Heart right ventricle (tissue), 16 donors: ENCODE measurements around the gene SKAP1. TPM values are rescaled to one million over a fixed set of nuclear protein-coding genes. Genes with fewer than 3 reads are reported as not detected.

ENCODE experiments used
- ATAC-seq, 8 donors: fragments of 200-7000 bp; cut with Tn5 transposase; one replicate each; pipeline ENCODE4 v1.9.1; 2020; ENCODE audit warnings: mild to moderate bottlenecking in 8 of 8, moderate library complexity in 8 of 8, moderate number of reproducible peaks in 1 of 8
- DNase-seq, 2 donors: peaks; one replicate each; pipeline ENCODE4 v3.0.0-alpha.2; 2020
- H3K27ac ChIP-seq, 10 donors: fragments of 200-600 bp; sonication (generic) in 2 of 10; one replicate each; pipeline versions ENCODE4 v1.5.0 to v1.8.0; 2020 to 2022; ENCODE audit warnings: mild to moderate bottlenecking in 3 of 10
- H3K27me3 ChIP-seq, 7 donors: fragments of 200-600 bp; one replicate each; pipeline ENCODE4 v1.8.0; 2021 to 2022; ENCODE audit warnings: mild to moderate bottlenecking in 2 of 7
- H3K36me3 ChIP-seq, 9 donors: fragments of 200-600 bp; sonication (generic) in 1 of 9; one replicate each; pipeline versions ENCODE4 v1.5.0 to v1.8.0; 2020 to 2022; ENCODE audit warnings: mild to moderate bottlenecking in 2 of 9
- H3K4me1 ChIP-seq, 9 donors: fragments of 200-600 bp; sonication (generic) in 1 of 9; one replicate each; pipeline versions ENCODE4 v1.5.0 to v1.8.0; 2020 to 2022; ENCODE audit warnings: mild to moderate bottlenecking in 4 of 9
- H3K4me3 ChIP-seq, 10 donors: fragments of 200-600 bp; sonication (generic) in 2 of 10; one replicate each; pipeline versions ENCODE4 v1.5.0 to v1.8.0; 2020 to 2022; ENCODE audit warnings: mild to moderate bottlenecking in 7 of 10, moderate library complexity in 2 of 10
- H3K9me3 ChIP-seq, 11 donors: fragments of 200-600 bp in 10 of 11; sonication (generic) in 2 of 11; one replicate each; pipeline versions ENCODE4 v1.5.0 to v1.8.0; 2013 to 2022; ENCODE audit warnings: mild to moderate bottlenecking in 2 of 11, control low read depth in 1 of 11, moderate library complexity in 1 of 11
- WGBS, 2 donors: extraction: QIAGEN DNeasy Blood & Tissue Kit; methylation state at CpG; one replicate each; pipeline ENCODE4 v1.1.7; 2013; ENCODE audit warnings: inconsistent platforms in 1 of 2; 5-methylcytosine and 5-hydroxymethylcytosine counted together
- intact Hi-C, 10 donors: fragments of 100-400 bp; cut with DNase I; formaldehyde crosslinking; loops; one replicate each; pipeline versions ENCODE4 v1.11.1 to v1.14.2; 2022
- polyA plus RNA-seq, 2 donors: library from polyadenylated mRNA; stranded (reverse); fragments of 200-250 nt; gene quantifications; one replicate each; pipeline ENCODE4 v1.2.3, GENCODE V29; 2013
- total RNA-seq, 10 donors: library from RNA; stranded (reverse); fragmentation: NEBNext Ultra II Directional in 3 of 10; extraction: Animal tissue kit (Norgen Biotek cat#: 25700) in 3 of 10; gene quantifications; one replicate each; pipeline versions ENCODE4 v1.2.1 to v1.2.4, GENCODE V29; 2021 to 2023
- TF ChIP-seq, protein P1 (sequence below), 9 donors: fragments of 200-600 bp; sonication (generic) in 2 of 9; IDR thresholded peaks; one replicate each; pipeline versions ENCODE4 v1.5.0 to v1.8.0; 2021 to 2022; ENCODE audit warnings: antibody characterized with exemption in 9 of 9, mild to moderate bottlenecking in 5 of 9, moderate library complexity in 1 of 9
- donor health status: Arrhythmogenic right ventricular cardiomyopathy.
- donor health status: ischemic (EF 13 %, LVEDD 7.1; RV severe dilation, severe dysfunction).
- donor health status: healthy with polysubstance abuse.
- donor health status: DM: no; HTN: yes; CAD: no.
- donor health status: DM: no; HTN: no; CAD: no.
- donor health status: ischemic (EF 25% LVEDD 6.9; RV normal size, moderate dysfunction).
- donor health status: ischemic (EF 25% LVEDD 5.7; RV mildly dilated, moderate dysfunction).
- donor health status: healthy.
- donor health status: DM: yes; HTN: yes; CAD: no.
- donor health status: Ischemic cardiomyopathy.
- donor health status: ischemic (EF 35%, LVEDD 5.7; RV mildly dilated, moderate dysfunction).
- donor health status: nonischemic (EF 11% LVEDD 7.7; RV severe dilation, severe dysfunction).
- donor health status: DM: yes; HTN: yes; CAD: no.
- donor health status: PGD.
- donor health status: ischemic (EF 29% LVEDD 5.4; RV normal size, mild dysfunction).
- donor health status: nonischemic (EF 23%, LVEDD 6.1; RV moderate dilation, normal function).

The SKAP1 gene
- total and polyA plus RNA-seq, 12 donors = 0.33 to 1.7 (median 0.75) TPM; not detected in 5

DNA sequence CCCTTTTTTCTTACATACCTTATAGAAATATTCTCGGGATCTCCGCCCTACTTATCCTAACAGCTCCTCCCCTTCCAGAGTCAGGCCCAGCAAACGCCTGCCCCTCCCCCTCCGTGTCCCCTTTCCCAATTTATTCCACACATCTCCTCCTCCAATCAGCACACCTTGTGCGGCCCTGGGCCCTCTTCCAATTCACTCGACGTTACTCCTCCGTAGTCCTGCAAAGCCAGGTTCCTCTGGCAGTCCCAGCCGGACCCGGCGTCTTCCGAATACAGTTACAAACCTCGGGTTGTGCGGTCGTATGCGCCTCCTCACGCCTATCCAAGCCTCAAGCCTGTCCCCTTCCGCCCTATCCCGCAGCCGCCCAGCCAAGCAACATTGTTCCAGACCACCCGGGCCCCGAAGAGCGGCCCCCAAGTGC lies 329.4 kb downstream of the SKAP1 start:
- intact Hi-C loops = loop anchor here in 1 of 10 donors (10.0 kb wide), 1 partner anchor 266 kb away; the partner anchor contains the start of genes LRRC46 and MRPL10
- WGBS, 2 donors = 1% methylated on average over 23 of the region's 23 CpGs
- no peaks in the 10 kb centered on the region for H3K27me3 ChIP-seq
- TF ChIP-seq, protein P1, sequence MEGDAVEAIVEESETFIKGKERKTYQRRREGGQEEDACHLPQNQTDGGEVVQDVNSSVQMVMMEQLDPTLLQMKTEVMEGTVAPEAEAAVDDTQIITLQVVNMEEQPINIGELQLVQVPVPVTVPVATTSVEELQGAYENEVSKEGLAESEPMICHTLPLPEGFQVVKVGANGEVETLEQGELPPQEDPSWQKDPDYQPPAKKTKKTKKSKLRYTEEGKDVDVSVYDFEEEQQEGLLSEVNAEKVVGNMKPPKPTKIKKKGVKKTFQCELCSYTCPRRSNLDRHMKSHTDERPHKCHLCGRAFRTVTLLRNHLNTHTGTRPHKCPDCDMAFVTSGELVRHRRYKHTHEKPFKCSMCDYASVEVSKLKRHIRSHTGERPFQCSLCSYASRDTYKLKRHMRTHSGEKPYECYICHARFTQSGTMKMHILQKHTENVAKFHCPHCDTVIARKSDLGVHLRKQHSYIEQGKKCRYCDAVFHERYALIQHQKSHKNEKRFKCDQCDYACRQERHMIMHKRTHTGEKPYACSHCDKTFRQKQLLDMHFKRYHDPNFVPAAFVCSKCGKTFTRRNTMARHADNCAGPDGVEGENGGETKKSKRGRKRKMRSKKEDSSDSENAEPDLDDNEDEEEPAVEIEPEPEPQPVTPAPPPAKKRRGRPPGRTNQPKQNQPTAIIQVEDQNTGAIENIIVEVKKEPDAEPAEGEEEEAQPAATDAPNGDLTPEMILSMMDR (IDR thresholded peaks at IDR 0.05) = no peak
- H3K4me1 ChIP-seq = peaks cover 0 to 32% (median 12%) of the 10 kb centered on the region in 9 donors
- peaks cover 0 to 5% (median 0%) of the 10 kb centered on the region in 11 donors for H3K9me3 ChIP-seq
- H3K36me3 ChIP-seq = peaks cover 0 to 5% (median 0%) of the 10 kb centered on the region in 9 donors
- H3K4me3 ChIP-seq = peak overlapping the region; percentile 52 to 98 (median 92)
- DNase-seq (peak; percentile 30 to 42), ATAC-seq (peak; percentile 5 to 52 (median 31))
- H3K27ac ChIP-seq = peak overlapping the region; percentile 21 to 91 (median 88)

DNA sequence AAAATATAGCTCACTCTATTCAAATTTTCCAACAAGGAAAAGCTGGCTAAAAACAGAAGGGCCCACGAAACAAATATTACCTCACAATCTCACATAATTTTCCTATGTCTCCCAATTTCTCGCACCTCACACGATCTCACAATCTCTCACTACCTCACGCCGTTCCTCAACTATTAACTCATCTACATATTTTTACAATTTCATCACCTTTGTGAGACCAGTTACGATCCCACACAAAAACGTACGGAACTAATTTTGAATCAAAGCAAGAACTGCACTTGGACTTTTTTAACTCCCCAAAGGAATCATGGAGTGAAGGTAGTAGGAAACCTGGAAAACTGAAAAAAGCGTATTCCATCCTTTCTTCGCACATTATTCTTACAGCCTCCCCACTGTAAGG lies 329.9 kb downstream of the SKAP1 start:
- Histone ChIP-seq H3K27me3 (no peaks in the 10 kb centered on the region), H3K9me3 (peaks cover 0 to 5% (median 0%) of the 10 kb centered on the region in 11 donors), H3K4me1 (peaks cover 0 to 33% (median 12%) of the 10 kb centered on the region in 9 donors), H3K27ac (peak overlapping the region in 7 of 10 donors; percentile 84 to 90 (median 88)), H3K36me3 (peaks cover 0 to 10% (median 0%) of the 10 kb centered on the region in 9 donors), H3K4me3 (peak overlapping the region; percentile 52 to 98 (median 92))
- intact Hi-C loops = loop anchor here in 1 of 10 donors (10.0 kb wide), 1 partner anchor 265 kb away; the partner anchor contains the start of genes LRRC46 and MRPL10
- ATAC-seq = no peak
- no peak for DNase-seq
- TF ChIP-seq, protein P1 (IDR thresholded peaks at IDR 0.05) = no peak
- 26 to 46% methylated on average over 10 of the region's 10 CpGs for WGBS, 2 donors

DNA sequence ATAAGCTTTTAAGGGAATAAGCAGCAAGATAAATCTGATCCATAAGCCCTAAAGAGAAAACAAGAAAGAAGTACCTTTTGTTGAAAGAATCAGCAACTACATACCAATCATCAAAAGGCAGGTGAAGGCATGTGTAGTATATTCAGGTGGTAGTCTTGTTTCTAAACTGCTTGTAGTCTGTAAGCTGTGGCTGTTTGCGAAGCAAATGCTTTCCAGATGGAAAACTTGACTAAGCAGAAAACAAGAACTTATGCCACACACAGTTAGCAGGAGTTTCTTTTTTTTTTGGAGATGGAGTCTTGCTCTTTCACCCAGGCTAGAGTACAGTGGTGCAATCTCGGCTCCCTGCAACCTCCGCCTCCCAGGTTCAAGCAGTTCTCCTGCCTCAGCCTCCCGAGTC lies 334.4 kb downstream of the SKAP1 start:
- H3K9me3 ChIP-seq = no peaks in the 10 kb centered on the region
- H3K4me1 ChIP-seq = peaks cover 0 to 22% (median 8%) of the 10 kb centered on the region in 9 donors
- TF ChIP-seq, protein P1 (IDR thresholded peaks at IDR 0.05) = no peak
- no peak overlapping the region for H3K4me3 ChIP-seq
- DNase-seq (no peak), ATAC-seq (no peak)
- intact Hi-C loops = no loop called here
- H3K27ac ChIP-seq = no peak overlapping the region
- 94 to 98% methylated on average over 4 of the region's 4 CpGs for WGBS, 2 donors
- H3K27me3 ChIP-seq = no peaks in the 10 kb centered on the region
- peaks cover 0 to 36% (median 0%) of the 10 kb centered on the region in 9 donors for H3K36me3 ChIP-seq

DNA sequence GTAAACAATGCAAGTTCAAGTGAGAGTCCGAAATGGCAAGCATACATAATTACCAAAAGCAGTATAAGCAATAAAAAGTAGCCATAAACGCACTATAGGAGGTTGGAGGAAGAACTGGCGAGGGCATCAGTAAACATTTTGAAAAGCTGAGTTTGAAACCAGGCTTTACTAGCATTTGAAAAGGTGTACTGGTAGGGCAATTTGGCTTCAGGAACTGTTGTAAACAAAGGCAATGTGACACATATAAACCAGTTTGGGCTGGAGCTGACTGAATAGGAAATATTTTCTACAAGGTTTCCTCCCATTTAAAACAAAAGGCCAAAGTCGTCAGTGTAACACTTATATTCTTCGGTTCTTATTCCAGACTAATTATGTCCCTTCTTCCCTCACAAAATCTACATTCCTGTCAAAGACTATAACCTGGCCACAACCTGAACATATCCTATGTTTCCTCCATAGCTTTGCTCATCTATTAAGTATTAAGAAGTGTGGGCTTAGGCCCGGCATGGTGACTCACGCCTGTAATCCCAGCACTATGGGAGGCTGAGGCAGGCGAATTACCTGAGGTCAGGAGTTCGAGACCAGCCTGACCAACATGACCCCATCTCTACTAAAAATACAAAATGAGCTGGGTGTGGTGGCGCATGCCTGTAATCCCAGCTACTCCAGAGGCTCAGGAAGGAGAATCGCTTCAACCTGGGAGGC lies 336.5 kb downstream of the SKAP1 start:
- no peaks in the 10 kb centered on the region for H3K27me3 ChIP-seq
- TF ChIP-seq, protein P1 (IDR thresholded peaks at IDR 0.05) = no peak
- WGBS, 2 donors = 88 to 91% methylated on average over 11 of the region's 11 CpGs
- no peaks in the 10 kb centered on the region for H3K9me3 ChIP-seq
- peaks cover 0 to 8% (median 0%) of the 10 kb centered on the region in 9 donors for H3K4me1 ChIP-seq
- intact Hi-C loops = no loop called here
- peaks cover 0 to 41% (median 0%) of the 10 kb centered on the region in 9 donors for H3K36me3 ChIP-seq
- no peak overlapping the region for H3K4me3 ChIP-seq
- H3K27ac ChIP-seq = no peak overlapping the region
- DNase-seq (no peak), ATAC-seq (no peak)
